IPS DF 19.7 (cell line): ENCODE results near the gene SH2D3A.
"Not testable (repeated sequence)": the region's sequence is repeated elsewhere in the genome, so short reads cannot be mapped to it uniquely, and the experiment has no call there.

ENCODE experiments used
- DNase-seq: peaks from one replicate; pipeline ENCODE4 v3.0.0-alpha.2; 2013; ENCODE audit warnings: low read depth, low spot score

The SH2D3A gene

DNA sequence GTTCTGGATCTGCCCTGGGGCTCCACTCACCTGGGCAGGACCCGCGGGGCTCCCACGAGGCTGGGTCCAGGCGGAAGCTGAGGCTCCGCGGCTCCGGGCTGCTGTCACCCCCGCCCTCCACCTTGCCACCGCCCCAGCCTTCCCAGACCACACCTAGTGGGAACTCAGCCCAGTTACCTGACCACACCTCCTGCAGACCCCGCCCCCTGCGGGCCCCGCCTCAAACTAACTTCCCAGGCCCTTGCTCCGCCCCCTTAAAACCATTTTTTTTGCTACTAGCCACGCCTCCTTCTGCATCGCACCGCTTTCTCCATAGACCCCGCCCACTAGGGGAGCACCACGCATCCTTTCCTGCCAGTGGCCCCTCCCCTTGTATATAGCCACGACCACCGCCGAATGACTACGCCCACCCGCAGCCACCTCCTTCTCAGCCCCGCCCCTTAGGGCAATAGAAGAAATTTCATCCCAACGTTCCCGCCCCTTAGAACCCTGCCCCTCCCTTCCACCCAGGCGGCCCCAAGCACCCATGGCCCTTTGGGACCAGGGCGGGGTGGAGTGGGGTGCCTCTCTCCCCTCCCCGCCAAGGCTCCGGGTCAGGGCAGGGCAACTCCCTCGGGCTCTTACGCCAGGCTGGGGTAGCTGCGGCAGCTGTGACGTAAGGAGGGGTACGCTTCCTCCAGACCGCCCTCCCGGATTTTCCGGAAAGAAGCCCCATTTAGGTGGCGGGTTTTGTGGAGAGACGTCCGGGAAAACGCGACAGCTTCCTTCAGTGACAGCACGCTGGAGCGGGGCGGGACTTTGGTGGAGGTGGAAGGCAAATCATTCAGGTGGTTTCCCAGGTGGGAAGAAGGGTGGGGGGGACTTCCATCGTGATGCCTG, at the start of gene SH2D3A:
TSS of gene SH2D3A (minus strand) at position 79 of the 879 bp plus-strand sequence. CDS start 3,687 bp downstream, outside the sequence.
- DNase-seq = peak; percentile 78

DNA sequence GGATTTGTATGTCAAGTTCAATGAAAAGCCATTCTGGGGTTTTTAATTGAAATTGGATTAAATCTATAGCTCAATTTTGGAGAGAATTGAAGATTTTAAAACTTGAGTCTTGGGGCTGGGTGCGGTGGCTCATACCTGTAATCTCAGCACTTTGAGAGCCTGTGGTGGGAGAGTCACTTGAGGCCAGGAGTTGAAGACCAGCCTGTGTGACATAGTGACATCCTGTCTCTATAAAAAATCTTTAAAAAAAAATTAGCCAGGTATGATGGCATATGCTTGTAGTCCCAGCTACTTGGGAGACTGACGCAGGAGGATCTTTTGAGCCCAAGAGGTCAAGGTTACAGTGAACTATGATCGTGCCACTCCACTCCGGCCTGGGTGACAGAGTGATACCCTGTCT, 46.4 kb upstream of the SH2D3A start:
- DNase-seq = no peak

DNA sequence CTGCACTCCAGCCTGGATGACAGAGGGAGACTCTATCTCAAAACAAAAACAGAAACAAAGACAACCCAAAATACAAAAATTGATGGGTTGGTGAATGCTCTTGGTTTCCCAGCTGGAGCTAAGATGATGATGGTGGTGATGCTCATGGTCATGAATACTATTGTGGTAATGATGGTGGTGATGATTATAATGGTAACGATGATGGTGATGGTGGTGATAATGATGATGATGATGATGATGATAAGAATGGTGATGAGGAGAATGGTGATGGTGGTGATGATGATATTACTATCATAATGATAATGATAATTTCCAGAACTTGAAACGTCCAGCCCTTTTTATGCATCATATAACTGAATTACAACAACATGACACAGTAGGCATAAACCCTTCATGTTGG, 45.4 kb upstream of the SH2D3A start:
- no peak for DNase-seq

DNA sequence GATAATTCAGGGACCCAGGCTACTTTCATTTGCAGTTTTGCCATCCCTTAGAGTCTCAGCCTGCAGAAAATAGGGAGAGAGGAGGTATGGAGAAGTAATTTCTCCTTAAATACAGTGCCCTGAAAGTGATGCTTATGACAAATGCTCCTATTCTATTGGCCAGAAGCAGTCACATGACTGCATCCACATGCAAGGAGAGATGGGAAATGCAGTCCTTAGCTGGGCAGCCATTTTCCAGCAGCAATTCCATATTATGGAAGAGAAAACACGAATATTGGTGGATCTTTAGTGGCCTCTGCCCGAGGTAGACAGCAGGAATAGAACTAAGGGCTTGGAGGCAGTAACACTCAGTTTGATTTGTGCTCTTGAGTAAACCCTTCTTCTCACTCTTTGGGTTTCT, 44.7 kb upstream of the SH2D3A start:
- peak; percentile 84 for DNase-seq

DNA sequence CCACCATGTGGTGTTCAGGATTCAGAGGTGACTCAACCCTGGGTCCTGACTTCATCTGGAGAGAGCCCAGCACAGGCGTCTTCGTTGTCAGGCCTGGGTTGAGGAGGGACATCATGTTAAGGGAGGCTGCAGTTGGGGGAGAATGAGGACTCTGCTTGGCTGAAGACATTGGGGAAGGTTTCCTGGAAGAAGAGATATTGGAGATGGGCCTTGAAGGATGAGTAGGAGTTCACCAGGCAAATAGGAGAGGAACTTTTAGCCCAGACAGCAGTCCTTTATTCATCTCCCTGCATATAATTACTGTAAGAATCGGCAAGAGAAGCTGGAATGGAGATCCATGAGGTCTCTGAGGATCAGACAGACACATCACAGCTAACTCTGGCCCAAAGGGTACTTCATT, 44.1 kb upstream of the SH2D3A start:
- no peak for DNase-seq

DNA sequence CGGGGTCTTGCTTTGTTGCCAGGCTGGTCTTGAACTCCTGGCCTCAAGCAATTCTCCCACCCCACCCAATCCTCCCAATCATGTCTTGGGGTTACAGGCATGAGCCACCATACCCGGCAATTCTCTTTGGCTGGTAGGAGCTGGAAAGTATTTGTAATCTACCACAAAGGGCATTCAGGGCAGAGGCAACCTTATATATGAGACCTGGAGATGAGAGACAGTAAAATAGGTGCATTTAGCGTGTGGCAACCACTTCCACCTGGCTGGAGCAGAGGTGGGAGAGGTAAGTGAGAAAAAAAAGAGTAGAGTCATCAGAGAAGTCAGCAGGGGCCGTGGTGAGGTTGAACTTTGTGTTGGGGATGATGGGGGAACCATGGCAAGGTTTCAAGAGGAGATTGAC, 42.0 kb upstream of the SH2D3A start:
- no peak for DNase-seq

DNA sequence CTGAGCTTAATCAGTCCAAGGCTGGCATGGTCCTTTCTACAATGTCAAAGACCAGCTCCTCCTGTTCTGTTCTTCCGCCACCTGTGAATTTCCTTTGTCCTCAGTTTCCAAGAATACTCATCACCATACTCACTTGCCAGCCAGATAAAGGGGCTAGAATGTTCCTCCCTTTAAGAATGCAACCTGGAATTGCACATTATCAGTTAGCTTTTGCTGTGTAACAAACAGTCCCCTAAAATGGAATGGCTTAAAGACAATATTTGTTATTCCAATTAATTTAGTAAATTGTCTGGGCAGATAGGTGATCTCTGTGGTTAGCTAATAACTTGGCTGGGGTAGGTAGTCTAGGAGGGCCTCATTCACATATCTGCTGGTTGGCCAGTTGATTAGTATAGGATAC, 41.3 kb upstream of the SH2D3A start:
- DNase-seq = no peak

DNA sequence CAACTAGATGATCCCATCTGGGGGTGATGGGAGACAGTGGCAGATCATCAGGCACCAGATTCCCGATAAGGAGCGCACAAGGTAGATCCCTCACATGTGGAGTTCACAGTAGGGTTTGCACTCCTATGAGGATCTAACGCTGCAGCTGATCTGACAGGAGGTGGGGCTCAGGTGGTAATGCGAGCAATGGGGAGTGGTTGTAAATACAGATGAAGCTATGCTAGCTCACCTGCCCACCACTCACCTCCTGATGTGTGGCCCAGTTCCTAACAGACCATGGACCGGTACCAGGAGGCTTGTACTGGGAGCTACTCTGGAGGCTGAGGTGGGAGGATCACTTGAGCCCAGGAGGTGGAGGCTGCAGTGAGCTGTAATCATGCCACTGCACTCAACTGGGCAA, 40.1 kb upstream of the SH2D3A start:
- no peak for DNase-seq

DNA sequence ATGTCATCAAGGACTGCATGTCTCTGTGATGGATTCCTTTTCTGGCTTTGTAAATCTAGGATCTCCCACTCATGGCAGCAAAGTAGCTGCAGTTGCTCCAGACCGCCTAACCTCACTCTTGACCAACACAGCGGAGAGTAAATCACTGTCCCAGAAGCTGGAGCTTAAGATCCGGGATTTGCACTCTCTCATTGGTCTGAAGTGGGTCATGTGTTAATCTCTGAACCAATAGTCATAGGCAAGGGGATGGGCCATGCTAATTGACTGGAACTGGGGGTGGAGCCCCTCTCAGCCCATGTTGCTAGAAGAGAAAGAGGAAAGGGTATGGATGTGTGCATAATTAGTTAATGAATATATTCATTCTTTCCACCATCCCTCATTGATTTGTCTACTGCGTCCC, 39.3 kb upstream of the SH2D3A start:
- DNase-seq = no peak

DNA sequence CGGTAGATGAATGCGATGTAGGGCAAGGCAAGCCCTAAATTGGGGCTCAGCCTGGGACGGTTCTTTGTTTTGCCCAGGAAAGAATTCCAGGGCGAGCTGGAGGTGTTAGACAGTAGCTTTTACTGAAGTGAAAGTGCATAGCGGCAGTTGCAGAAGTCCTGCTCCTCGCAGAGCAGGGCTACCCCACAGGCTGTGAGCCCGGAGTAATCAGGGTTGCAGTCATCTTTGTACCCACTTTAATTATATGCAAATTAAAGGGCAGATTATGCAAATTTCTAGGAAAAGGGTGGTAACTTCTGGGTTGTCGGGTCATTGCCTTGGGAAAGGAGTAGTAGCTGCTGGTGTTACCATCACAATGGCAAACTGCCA, 35.8 kb upstream of the SH2D3A start:
- no peak for DNase-seq

DNA sequence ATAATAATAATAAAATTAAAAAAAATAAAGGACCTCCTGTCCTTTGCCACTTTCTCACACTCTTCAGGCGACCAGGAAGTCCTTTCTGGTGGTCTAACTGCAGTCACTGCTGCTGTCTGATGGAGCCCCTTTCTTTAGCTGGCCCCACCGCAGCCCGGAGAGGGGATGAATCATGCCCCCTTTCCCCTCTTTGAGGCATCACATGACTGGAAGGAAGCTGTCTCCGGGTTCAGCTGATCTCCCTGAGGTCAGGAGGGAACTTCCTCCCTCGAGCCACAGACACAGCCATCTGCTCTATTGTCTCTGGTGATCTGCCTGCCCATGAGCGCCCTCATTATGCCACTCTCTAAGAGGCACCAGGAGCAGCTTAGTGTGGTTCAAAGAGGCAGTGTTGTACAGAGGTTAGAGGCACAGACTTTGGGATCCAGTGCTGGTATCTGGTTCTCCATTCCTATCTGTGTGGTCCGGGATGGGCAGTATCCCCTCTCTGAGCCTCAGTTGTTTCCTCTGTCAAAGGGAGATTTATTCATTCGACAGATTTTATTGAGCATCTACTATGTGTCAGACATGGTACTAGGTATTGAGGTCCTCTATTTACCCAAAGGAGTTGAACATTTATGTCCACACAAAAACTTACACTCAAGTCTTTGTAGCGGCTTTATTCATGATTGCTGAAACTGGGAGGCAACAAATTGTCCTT, 35.3 kb upstream of the SH2D3A start:
- no peak for DNase-seq

DNA sequence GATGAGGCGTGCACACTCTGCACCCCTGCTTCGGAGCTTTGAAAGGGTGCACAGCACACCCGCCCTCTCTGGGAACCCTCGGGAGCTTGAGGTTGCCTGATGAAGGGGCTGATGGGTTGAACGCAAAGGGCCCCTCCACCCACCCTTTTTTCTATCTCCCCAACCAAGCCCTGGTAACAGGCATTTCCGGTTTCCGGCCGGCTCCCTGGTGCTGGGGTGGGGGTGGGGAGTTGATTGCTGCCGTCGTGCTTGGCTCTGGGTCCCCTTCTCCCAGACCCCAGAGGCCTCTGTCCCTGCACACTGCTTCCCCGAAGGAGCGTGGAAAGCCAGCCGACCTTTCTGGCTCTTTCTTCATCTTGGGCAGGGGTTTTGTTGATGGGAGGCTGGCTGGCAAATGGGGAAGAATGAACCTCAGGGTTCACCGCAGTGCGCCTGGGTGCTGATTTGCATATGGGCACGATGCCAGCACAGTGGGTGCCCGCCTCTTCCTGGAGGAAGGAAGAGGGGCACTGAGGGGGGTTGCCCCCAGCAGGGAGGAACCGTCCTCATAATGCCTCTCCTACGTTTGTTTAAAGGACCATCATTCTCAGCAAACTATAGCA, 34.4 kb upstream of the SH2D3A start:
- no peak for DNase-seq

DNA sequence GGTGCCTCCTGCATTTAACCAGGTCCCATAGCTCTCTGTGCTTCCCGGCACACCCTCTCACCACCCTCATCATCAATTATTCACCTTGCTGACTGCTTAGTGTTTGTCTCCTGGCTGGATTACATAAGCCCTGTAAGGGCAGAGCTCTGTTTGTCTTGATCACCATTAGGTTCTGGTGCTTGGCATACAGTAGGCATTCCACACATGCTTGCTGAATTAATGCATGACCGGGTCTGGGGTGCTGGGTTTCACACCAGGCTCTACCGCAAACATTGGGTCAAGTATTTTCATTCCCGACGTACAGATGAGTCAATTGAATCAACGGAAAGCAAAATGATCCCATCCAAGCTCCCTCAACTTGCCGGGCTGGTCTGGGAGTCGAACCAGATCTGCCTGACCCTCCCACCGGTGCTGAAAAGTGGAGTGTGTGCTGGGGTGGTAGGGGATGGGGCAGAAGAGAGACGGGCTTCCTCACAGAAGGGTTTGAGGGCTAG, 33.8 kb upstream of the SH2D3A start:
- DNase-seq = no peak

DNA sequence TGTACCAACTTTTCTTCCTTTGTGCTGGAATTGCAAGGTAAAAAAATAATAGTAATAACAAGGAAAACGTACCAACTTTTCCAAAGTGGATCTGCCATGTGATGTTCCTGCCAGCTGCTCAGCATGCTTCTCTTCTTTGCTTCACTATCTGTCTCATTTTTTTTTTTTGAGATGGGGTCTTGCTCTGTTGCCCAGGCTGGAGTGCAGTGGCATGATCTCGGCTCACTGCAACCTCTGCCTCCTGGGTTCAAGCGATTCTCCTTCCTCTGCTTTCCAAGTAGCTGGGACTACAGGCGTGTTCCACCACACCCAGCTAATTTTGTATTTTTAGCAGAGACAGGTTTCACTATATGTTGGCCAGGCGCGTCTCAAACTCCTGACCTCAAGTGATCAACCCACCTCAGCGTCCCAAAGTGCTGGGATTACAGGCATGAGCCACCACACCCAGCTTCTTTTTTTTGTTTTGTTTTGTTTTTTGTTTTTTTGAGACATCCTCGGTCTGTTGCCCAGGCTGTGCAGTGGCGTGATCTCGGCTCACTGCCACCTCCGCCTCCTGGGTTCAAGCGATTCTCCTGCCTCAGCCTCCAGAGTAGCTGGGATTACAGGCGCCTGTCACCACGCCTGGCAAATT, 33.0 kb upstream of the SH2D3A start:
- not testable (repeated sequence) for DNase-seq

DNA sequence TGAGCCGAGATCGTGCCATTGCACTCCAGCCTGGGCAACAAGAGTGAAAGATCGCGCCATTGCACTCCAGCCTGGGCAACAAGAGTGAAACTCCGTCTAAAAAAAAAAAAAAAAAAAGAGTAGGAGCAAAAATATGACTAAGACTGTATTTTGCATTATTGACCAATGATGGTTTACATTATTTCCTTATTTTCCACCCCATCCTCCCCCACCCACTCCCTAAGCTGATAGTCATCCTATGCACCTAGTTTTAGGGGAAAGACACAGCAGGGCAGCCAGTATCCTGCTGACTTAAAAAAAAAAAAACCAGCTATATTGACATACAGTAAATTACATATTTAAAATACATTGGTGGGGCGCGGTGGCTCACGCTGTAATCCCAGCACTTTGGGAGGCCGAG, 30.4 kb upstream of the SH2D3A start:
- DNase-seq = no peak

DNA sequence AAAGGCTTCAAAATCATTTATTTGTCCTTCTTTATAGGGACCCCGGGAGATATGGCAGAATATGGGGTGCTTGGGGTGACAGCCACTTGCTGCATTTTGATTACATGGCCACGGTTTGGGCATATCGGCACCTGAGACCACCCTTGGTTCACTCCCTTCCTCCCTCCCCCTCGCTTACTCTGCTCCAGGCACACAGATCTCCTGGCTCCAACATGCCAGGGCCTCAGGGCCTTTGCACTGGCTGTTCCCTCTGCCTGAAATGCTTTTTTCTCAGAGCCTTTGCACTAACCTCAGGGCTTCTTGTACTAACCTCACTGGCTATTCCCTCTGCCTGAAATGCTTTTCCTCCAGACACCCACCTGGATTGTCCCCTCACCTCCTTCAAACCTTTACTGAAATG, 29.0 kb upstream of the SH2D3A start:
- DNase-seq = no peak

DNA sequence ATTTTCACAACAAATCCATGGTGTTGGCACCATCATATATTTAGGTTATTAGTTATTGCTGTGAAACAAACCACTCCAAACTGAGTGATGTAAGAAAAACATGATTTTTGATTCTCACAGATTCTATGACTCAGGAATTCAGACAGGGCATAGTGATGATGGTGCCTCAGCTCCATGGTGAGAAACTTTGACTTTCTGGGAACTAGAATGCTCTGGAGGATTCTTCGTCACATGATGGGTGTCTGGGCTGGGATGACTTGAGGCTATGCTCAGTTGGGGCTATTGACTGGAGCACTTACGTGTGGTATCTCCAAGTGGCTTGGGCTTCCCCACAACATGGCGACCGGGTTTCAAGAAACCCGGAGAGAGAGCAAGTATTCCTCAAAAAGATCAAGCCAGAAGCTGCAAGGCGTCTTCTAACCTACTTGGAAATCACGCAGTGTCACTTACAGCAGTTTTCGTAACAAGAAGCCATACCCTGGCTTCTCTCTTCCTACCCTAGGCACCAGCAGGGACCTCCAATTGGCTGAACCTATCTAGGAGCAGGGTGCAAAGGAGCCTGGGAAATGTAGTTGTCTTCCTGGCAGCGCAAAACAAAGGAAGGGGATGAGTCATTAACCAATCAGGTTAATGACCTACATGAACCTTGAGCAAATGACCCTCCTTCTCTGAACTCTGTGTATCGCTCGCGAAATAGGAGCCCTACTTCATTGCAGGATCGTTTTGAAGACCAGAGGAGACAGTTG, 27.6 kb upstream of the SH2D3A start:
- no peak for DNase-seq

DNA sequence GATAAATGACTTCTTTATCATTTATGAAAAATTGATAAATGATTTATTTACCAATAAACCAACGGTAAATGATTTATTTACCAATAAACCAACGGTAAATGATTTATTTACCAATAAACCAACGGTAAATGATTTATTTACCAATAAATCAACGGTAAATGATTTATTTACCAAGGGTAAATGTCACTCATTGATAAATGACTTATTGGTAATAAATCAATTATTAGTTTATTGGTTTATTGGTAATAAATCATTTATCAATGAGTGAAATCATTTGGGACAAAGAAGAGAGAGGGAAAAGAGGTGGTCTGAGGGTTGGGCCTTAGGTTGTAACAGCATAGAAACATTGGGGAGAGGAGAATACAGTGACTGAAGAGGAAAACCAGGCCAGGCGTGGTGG, 26.7 kb upstream of the SH2D3A start:
- DNase-seq = no peak

DNA sequence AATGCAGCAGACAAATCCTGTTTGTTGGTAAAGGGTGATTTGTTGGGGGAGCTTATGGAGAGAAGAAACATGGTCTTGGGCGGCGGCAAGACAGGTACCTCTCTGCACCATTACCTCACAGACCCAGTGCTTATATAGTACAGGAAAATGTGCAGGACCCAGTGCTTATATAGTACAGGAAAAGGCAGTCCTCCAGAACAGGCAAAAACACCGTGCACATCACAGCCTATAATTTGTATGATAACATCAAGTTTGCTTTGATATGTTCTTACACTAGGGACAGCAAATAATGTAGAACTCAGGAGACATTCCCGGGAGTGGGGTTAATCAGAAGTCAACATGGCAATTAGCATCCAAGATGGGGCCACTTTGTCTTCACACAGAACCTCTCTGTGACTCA, 26.2 kb upstream of the SH2D3A start:
- no peak for DNase-seq

DNA sequence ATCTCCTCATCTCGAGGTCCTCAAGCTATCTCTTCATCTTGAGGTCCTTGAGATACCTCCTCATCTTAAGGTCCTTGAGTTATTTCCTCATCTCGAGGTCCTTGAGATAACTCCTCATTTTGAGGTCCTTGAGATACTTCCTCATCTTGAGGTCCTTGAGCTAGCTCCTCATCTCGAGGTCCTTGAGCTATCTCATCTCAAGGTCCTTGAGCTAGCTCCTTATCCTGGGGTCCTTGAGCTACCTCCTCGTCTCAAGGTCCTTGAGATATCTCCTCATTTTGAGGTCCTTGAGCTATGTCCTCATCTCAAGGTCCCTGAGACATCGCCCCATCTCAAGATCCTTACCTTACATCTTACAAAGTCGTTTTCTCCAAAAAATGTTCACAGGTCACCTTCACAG, 24.0 kb upstream of the SH2D3A start:
- DNase-seq = no peak
